Caco-2 (cell line): ENCODE data around the gene IQSEC1. TPM values are rescaled to one million over a fixed set of nuclear protein-coding genes. Genes with fewer than 3 reads are reported as not detected.

Experiments used
- BruUV-seq: library from RNA; stranded (reverse); fragments of 400-500 nt; replicated peaks from 2 replicates; lab custom pipeline; 2021; lab: Mats Ljungman, UMichigan
- CTCF ChIA-PET: fragments of 300-600 bp; sonication (Branson Sonifier 250); formaldehyde crosslinking; loops from one replicate; lab custom pipeline; 2022; ENCODE audit warnings: antibody characterized with exemption; lab: Charles Lee
- POLR2A ChIA-PET: fragments of 300-600 bp; sonication (Branson Sonifier 250); formaldehyde crosslinking; loops from one replicate; lab custom pipeline; 2022; ENCODE audit warnings: antibody characterized with exemption; lab: Charles Lee
- DNase-seq, 2 experiments: peaks; one replicate each; pipeline versions ENCODE4 v3.0.0 to v3.0.0-alpha.2; 2020 to 2022
- H3K27me3 ChIP-seq: replicated peaks from 2 replicates; pipeline ENCODE4 v1.6.0; 2011; ENCODE audit warnings: low read length; ENCODE audit not compliant: control insufficient read depth, insufficient read depth
- H3K36me3 ChIP-seq: 2 replicates; pipeline ENCODE4 v1.5.1; 2011; ENCODE audit warnings: low read length; ENCODE audit not compliant: control insufficient read depth, insufficient read depth
- H3K4me1 ChIP-seq: fragments of 250-450 bp; sonication (Bioruptor Pico); 2 replicates; pipeline ENCODE4 v1.5.1; 2020; ENCODE audit warnings: mild to moderate bottlenecking
- H3K4me3 ChIP-seq: 2 replicates; pipeline ENCODE4 v1.5.1; 2011; ENCODE audit warnings: low read depth, mild to moderate bottlenecking, control low read depth, low read length
- H3K9me3 ChIP-seq: fragments of 250-450 bp; sonication (Bioruptor Pico); 2 replicates; pipeline ENCODE4 v1.5.1; 2020; ENCODE audit warnings: mild to moderate bottlenecking, moderate library complexity
- H3K27ac Mint-ChIP-seq: one replicate; pipeline ENCODE4 v1.8.0; 2022; ENCODE audit warnings: mixed read lengths; ENCODE audit not compliant: unreplicated experiment
- H3K27me3 Mint-ChIP-seq: one replicate; pipeline ENCODE4 v1.8.0; 2022; ENCODE audit warnings: mixed read lengths; ENCODE audit not compliant: insufficient read depth, unreplicated experiment
- H3K36me3 Mint-ChIP-seq: one replicate; pipeline ENCODE4 v1.8.0; 2022; ENCODE audit warnings: mild to moderate bottlenecking, mixed read lengths; ENCODE audit not compliant: insufficient read depth, unreplicated experiment
- H3K4me1 Mint-ChIP-seq: one replicate; pipeline ENCODE4 v1.8.0; 2022; ENCODE audit warnings: low read depth, mixed read lengths; ENCODE audit not compliant: unreplicated experiment
- H3K4me3 Mint-ChIP-seq: one replicate; pipeline ENCODE4 v1.8.0; 2022; ENCODE audit warnings: mild to moderate bottlenecking, moderate library complexity, mixed read lengths; ENCODE audit not compliant: unreplicated experiment
- H3K9me3 Mint-ChIP-seq: one replicate; pipeline ENCODE4 v1.8.0; 2022; ENCODE audit warnings: mixed read lengths; ENCODE audit not compliant: unreplicated experiment
- intact Hi-C: fragments of 100-400 bp; cut with micrococcal nuclease; formaldehyde crosslinking; loops from one replicate; pipeline ENCODE4 v1.10.0; 2022; ENCODE audit not compliant: unreplicated experiment
- total RNA-seq: library from RNA; stranded (reverse); gene quantifications from 2 replicates; pipeline ENCODE4 v1.2.3, GENCODE V29; 2022
- TF ChIP-seq, protein P1 (sequence below), 2 experiments: fragments of 200-600 bp in 1 of 2; IDR thresholded peaks; 1 replicate in 1 of 2; 2 replicates in 1 of 2; pipeline versions ENCODE4 v1.5.1 to v1.8.0; 2011 to 2022; ENCODE audit warnings: antibody characterized with exemption in 1 of 2, control low read depth in 1 of 2, inconsistent platforms in 1 of 2, low read depth in 1 of 2, low read length in 1 of 2, mild to moderate bottlenecking in 1 of 2, moderate library complexity in 1 of 2; ENCODE audit not compliant: insufficient read depth in 1 of 2, severe bottlenecking in 1 of 2, unreplicated experiment in 1 of 2

Gene IQSEC1
- total RNA-seq, 1 experiment from 2014 or later, result 40.0 TPM

DNA sequence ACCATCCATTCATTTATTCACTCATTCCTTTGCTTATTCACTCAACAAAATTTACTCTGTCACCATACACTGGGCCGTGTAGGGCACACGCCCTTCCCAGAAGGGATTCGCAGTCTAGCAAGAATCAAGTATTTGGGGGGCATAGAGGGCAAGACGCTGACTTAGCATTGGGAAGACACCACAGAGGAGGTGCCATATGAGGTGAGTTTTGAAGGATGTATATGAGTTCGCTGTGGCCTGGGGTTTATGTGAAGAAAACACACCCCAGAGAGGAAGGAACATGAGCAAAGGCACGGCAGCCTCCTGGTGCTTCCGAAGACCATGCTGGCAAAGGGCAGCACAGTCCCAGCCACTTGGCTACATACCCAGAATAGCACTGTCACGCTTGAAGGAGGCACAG lies 23.1 kb upstream of the IQSEC1 start:
- Mint-ChIP-seq H3K27me3 (peaks cover 6% of the 10 kb centered on the region), H3K4me3 (no peak overlapping the region), H3K9me3 (no peaks in the 10 kb centered on the region), H3K36me3 (no peaks in the 10 kb centered on the region), H3K27ac (no peak overlapping the region), H3K4me1 (no peaks in the 10 kb centered on the region)
- no peak for DNase-seq
- no peaks in the 10 kb centered on the region for H3K4me1 ChIP-seq
- TF ChIP-seq, protein P1, sequence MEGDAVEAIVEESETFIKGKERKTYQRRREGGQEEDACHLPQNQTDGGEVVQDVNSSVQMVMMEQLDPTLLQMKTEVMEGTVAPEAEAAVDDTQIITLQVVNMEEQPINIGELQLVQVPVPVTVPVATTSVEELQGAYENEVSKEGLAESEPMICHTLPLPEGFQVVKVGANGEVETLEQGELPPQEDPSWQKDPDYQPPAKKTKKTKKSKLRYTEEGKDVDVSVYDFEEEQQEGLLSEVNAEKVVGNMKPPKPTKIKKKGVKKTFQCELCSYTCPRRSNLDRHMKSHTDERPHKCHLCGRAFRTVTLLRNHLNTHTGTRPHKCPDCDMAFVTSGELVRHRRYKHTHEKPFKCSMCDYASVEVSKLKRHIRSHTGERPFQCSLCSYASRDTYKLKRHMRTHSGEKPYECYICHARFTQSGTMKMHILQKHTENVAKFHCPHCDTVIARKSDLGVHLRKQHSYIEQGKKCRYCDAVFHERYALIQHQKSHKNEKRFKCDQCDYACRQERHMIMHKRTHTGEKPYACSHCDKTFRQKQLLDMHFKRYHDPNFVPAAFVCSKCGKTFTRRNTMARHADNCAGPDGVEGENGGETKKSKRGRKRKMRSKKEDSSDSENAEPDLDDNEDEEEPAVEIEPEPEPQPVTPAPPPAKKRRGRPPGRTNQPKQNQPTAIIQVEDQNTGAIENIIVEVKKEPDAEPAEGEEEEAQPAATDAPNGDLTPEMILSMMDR (IDR thresholded peaks at IDR 0.05; ENCODE audit: insufficient read depth in 1 of 2, low read depth in 1 of 2, low read length in 1 of 2, severe bottlenecking in 1 of 2, unreplicated experiment in 1 of 2), result no peak
- intact Hi-C loops, result no loop called here
- no peaks in the 10 kb centered on the region for H3K36me3 ChIP-seq
- ChIA-PET POLR2A (no interaction called here), CTCF (interaction anchor here (0.6 kb wide), 1 partner anchor 179 kb away, joined by 6 read pairs; no protein-coding TSS in a partner anchor)
- no TSS peak for BruUV-seq
- no peaks in the 10 kb centered on the region for H3K9me3 ChIP-seq
- H3K4me3 ChIP-seq, result no peak overlapping the region
- H3K27me3 ChIP-seq, result no peaks in the 10 kb centered on the region

DNA sequence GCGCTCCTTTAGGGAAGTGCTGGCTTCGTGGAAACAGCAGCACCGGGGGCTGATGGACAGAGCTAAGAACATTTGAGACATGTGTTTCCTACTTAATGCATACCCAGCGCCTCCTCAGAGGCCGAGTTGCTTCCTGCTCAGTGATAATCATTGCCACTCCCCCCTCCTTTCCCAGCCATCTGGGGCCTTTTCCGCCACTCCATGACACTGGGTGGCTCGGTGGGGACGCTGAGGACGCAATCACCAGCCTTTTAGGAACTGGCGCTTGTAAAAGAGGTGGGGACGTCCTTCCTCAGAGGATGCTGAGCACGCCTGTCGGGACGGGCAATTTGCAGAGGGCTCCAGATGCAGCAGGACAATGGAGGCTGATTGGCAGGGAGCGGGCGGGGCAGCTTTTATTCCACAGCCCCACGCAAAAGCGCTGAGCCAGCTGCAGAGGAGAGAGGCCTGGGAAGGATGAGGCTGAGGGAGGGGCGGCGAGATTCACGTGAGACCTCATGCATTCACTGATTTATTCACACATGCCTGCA lies 22.2 kb upstream of the IQSEC1 start:
- H3K9me3 Mint-ChIP-seq, result no peaks in the 10 kb centered on the region
- no peak for DNase-seq
- H3K4me1 Mint-ChIP-seq, result no peaks in the 10 kb centered on the region
- no peak overlapping the region for H3K4me3 Mint-ChIP-seq
- no peaks in the 10 kb centered on the region for H3K4me1 ChIP-seq
- H3K4me3 ChIP-seq, result no peak overlapping the region
- no TSS peak for BruUV-seq
- TF ChIP-seq, protein P1 (IDR thresholded peaks at IDR 0.05; ENCODE audit: insufficient read depth in 1 of 2, low read depth in 1 of 2, low read length in 1 of 2, severe bottlenecking in 1 of 2, unreplicated experiment in 1 of 2), result no peak
- no peaks in the 10 kb centered on the region for H3K27me3 ChIP-seq
- intact Hi-C loops, result no loop called here
- H3K36me3 Mint-ChIP-seq, result no peaks in the 10 kb centered on the region
- CTCF ChIA-PET, result no interaction called here
- peaks cover 3% of the 10 kb centered on the region for H3K27me3 Mint-ChIP-seq
- H3K36me3 ChIP-seq, result no peaks in the 10 kb centered on the region
- H3K9me3 ChIP-seq, result no peaks in the 10 kb centered on the region
- H3K27ac Mint-ChIP-seq, result no peak overlapping the region
- POLR2A ChIA-PET, result no interaction called here

DNA sequence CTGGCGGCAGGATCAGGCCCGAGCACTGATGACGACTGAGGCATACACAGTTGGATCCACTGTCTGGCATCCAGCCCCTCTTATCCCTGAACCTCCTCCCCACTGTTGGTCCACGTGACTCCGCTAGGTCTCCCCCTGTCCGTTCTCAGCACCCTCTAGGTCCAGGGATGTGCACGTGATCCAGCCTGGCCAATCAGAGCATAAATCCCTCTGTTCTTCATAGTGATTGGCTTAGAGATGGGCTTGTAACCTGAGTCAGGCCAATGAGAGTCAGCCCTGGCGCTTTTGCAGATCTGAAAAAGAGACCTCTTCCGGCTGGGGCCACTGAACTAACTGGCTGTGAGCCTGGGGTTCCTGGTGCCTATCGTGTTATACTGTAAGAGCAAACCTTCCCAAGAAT lies 20.5 kb upstream of the IQSEC1 start:
- BruUV-seq, result no TSS peak
- Histone ChIP-seq H3K27me3 (no peaks in the 10 kb centered on the region), H3K9me3 (no peaks in the 10 kb centered on the region), H3K4me1 (no peaks in the 10 kb centered on the region), H3K4me3 (no peak overlapping the region), H3K36me3 (no peaks in the 10 kb centered on the region)
- POLR2A ChIA-PET, result no interaction called here
- TF ChIP-seq, protein P1 (IDR thresholded peaks at IDR 0.05; ENCODE audit: insufficient read depth in 1 of 2, low read depth in 1 of 2, low read length in 1 of 2, severe bottlenecking in 1 of 2, unreplicated experiment in 1 of 2), result no peak
- no peak overlapping the region for H3K4me3 Mint-ChIP-seq
- H3K27me3 Mint-ChIP-seq, result peaks cover 3% of the 10 kb centered on the region
- no peak overlapping the region for H3K27ac Mint-ChIP-seq
- H3K9me3 Mint-ChIP-seq, result no peaks in the 10 kb centered on the region
- DNase-seq, result no peak
- CTCF ChIA-PET, result no interaction called here
- H3K36me3 Mint-ChIP-seq, result no peaks in the 10 kb centered on the region
- intact Hi-C loops, result loop anchor here (2.0 kb wide), 1 partner anchor 99 kb away; no protein-coding TSS in a partner anchor
- H3K4me1 Mint-ChIP-seq, result no peaks in the 10 kb centered on the region
